ENCODE measurements around the gene DNAH17.
A peak's percentile ranks its signal among the peaks of the same experiment; 100 is the strongest.

The DNAH17 gene

GRCh38 chr17:78383725-78384471 is 193.3 kb downstream of the DNAH17 start:
- no peak for DNase-seq

- no peak for DNase-seq
Observed at GRCh38 chr17:78381601-78382232, 195.5 kb downstream of the DNAH17 start.

- no peak for DNase-seq
Observed at GRCh38 chr17:78380370-78380769, 196.8 kb downstream of the DNAH17 start.

- no peak for DNase-seq
Observed at GRCh38 chr17:78379131-78379491, 198.1 kb downstream of the DNAH17 start.

- peak; percentile 86 for DNase-seq
Observed at GRCh38 chr17:78378225-78379130, 198.7 kb downstream of the DNAH17 start, which contains the start of gene PGS1. Gene PGS1 (plus strand): TSS chr17:78378649. CDS start chr17:78378666, 17 bp downstream.

- DNase-seq: no peak
Observed at GRCh38 chr17:78377858-78378224, 199.4 kb downstream of the DNAH17 start.

GRCh38 chr17:78376161-78376560 is 201.0 kb downstream of the DNAH17 start:
- no peak for DNase-seq

GRCh38 chr17:78375401-78376151 is 201.6 kb downstream of the DNAH17 start:
- DNase-seq: no peak

GRCh38 chr17:78374631-78375274 is 202.4 kb downstream of the DNAH17 start:
- no peak for DNase-seq

- no peak for DNase-seq
Observed at GRCh38 chr17:78374189-78374588, 203.0 kb downstream of the DNAH17 start.

All from NCI-H345 (cell line).